OCI-LY1 (cell line): Measurements from ENCODE around the gene RBM26.

Experiments
- CTCF ChIP-seq: fragments of 200-600 bp; sonication (generic), shearing (Covaris generic); IDR thresholded peaks from 2 replicates; pipeline ENCODE4 v1.5.1; 2017; ENCODE audit warnings: mild to moderate bottlenecking, antibody characterized with exemption, low read length, moderate library complexity, mixed read lengths
- EZH2 ChIP-seq: fragments of 200-600 bp; sonication (generic), shearing (Covaris generic); IDR thresholded peaks from 2 replicates; pipeline ENCODE4 v1.8.0; 2017; ENCODE audit warnings: borderline replicate concordance, mixed run types, mild to moderate bottlenecking, antibody characterized with exemption, low read length, moderate library complexity, mixed read lengths

- TF ChIP-seq CTCF: no peak
- no peak for TF ChIP-seq EZH2
These were observed 69.1 kb downstream of the RBM26 start for GRCh38 chr13:79336966-79337365.
